WTC11 (cell line): Measurements from ENCODE around the gene LIPM.

Experiments used
- NR3C1 ChIP-seq: sonication (generic); formaldehyde crosslinking; conservative IDR thresholded peaks from 2 replicates; pipeline ENCODE4 v1.8.1; 2023; ENCODE audit warnings: low read depth, mild to moderate bottlenecking, missing genetic modification reagents
- ZNF138 ChIP-seq: sonication (generic); formaldehyde crosslinking; conservative IDR thresholded peaks from 2 replicates; pipeline ENCODE4 v1.8.1; 2022; ENCODE audit warnings: mild to moderate bottlenecking, moderate library complexity, missing genetic modification reagents
- TF ChIP-seq, protein P1 (sequence below): sonication (generic); formaldehyde crosslinking; IDR thresholded peaks from 2 replicates; pipeline ENCODE4 v1.8.1; 2023; ENCODE audit warnings: mild to moderate bottlenecking, missing genetic modification reagents
- TF ChIP-seq, protein P2 (sequence below): sonication (generic); formaldehyde crosslinking; IDR thresholded peaks from 2 replicates; pipeline ENCODE4 v1.8.0; 2022; ENCODE audit warnings: mild to moderate bottlenecking, missing genetic modification reagents
- TF ChIP-seq, protein P3 (sequence below): sonication (generic); formaldehyde crosslinking; conservative IDR thresholded peaks from 2 replicates; pipeline ENCODE4 v1.8.1; 2023; ENCODE audit warnings: mild to moderate bottlenecking, low read depth, missing genetic modification reagents, moderate library complexity
- TF ChIP-seq, protein P4 (sequence below): fragments of 250-450 bp; sonication (Bioruptor Pico); conservative IDR thresholded peaks from 2 replicates; pipeline ENCODE4 v1.9.0; 2021; ENCODE audit warnings: mild to moderate bottlenecking
- TF ChIP-seq, protein P5 (sequence below): fragments of 200-600 bp; IDR thresholded peaks from 2 replicates; pipeline ENCODE4 v1.8.0; 2022; ENCODE audit warnings: antibody characterized with exemption
- TF ChIP-seq, protein P6 (sequence below): sonication (generic); formaldehyde crosslinking; IDR thresholded peaks from 2 replicates; pipeline ENCODE4 v1.8.1; 2022; ENCODE audit warnings: low read depth, mild to moderate bottlenecking, moderate library complexity, missing genetic modification reagents, borderline replicate concordance
- TF ChIP-seq, protein P7 (sequence below): sonication (generic); formaldehyde crosslinking; conservative IDR thresholded peaks from 2 replicates; pipeline ENCODE4 v1.8.1; 2022; ENCODE audit warnings: mild to moderate bottlenecking, missing genetic modification reagents
- TF ChIP-seq, protein P8 (sequence below): sonication (generic); formaldehyde crosslinking; IDR thresholded peaks from 2 replicates; pipeline ENCODE4 v1.8.1; 2023; ENCODE audit warnings: mild to moderate bottlenecking, missing genetic modification reagents, moderate library complexity

DNA sequence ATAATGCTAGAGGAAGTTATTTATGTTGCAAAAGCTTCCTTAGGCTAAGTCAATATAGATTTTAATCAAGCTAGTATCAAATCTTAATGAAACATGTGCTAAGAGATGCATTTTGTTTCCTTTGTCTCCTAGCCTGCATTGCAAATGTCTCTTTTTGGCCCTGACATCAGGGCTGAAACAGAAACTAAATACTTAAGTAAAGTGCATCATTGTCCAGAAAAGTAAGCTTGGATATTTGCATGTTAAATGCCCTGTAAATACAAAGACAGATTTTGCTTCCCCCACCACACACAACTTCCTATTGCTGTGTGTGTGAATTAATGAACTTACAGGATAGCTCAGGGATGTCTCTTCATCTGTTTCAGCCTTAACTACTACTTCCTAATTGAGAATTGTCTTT is 67.6 kb downstream of the LIPM start:
- TF ChIP-seq, protein P1, sequence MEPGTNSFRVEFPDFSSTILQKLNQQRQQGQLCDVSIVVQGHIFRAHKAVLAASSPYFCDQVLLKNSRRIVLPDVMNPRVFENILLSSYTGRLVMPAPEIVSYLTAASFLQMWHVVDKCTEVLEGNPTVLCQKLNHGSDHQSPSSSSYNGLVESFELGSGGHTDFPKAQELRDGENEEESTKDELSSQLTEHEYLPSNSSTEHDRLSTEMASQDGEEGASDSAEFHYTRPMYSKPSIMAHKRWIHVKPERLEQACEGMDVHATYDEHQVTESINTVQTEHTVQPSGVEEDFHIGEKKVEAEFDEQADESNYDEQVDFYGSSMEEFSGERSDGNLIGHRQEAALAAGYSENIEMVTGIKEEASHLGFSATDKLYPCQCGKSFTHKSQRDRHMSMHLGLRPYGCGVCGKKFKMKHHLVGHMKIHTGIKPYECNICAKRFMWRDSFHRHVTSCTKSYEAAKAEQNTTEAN (CRISPR knock-in tag), result no peak
- TF ChIP-seq, protein P2, sequence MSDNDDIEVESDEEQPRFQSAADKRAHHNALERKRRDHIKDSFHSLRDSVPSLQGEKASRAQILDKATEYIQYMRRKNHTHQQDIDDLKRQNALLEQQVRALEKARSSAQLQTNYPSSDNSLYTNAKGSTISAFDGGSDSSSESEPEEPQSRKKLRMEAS (CRISPR knock-in tag), result no peak
- TF ChIP-seq, protein P3, sequence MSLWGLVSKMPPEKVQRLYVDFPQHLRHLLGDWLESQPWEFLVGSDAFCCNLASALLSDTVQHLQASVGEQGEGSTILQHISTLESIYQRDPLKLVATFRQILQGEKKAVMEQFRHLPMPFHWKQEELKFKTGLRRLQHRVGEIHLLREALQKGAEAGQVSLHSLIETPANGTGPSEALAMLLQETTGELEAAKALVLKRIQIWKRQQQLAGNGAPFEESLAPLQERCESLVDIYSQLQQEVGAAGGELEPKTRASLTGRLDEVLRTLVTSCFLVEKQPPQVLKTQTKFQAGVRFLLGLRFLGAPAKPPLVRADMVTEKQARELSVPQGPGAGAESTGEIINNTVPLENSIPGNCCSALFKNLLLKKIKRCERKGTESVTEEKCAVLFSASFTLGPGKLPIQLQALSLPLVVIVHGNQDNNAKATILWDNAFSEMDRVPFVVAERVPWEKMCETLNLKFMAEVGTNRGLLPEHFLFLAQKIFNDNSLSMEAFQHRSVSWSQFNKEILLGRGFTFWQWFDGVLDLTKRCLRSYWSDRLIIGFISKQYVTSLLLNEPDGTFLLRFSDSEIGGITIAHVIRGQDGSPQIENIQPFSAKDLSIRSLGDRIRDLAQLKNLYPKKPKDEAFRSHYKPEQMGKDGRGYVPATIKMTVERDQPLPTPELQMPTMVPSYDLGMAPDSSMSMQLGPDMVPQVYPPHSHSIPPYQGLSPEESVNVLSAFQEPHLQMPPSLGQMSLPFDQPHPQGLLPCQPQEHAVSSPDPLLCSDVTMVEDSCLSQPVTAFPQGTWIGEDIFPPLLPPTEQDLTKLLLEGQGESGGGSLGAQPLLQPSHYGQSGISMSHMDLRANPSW (CRISPR knock-in tag), result no peak
- TF ChIP-seq, protein P4, sequence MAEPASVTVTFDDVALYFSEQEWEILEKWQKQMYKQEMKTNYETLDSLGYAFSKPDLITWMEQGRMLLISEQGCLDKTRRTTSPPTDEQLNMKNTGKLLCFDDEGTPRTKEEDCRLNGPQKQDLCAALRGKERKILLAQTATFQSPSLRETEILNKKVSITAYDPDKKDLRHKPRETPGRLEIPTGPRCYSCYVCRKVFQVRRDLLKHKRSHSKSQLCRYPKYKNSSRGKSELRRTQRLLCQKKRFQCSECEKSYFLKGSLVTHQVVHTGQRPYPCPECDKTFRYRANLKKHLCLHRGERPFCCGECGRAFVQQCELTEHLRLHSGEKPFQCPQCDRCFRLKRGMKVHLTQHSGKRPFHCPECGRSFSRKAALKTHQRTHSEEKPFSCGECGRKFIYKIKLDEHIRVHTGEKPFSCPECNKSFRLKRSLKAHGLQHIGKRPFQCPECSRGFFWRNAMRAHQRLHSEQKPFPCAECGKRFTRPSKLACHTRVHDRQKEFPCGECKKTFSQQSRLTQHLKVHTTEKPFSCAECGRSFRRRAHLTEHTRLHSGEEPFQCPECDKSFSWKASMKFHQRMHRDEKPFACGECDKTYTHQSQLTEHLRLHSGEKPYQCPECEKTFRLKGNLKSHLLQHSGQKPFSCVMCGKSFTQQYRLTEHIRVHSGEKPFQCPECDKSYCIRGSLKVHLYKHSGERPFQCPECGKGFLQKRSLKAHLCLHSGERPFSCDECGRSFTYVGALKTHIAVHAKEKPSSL (CRISPR knock-in tag), result no peak
- TF ChIP-seq, protein P5, sequence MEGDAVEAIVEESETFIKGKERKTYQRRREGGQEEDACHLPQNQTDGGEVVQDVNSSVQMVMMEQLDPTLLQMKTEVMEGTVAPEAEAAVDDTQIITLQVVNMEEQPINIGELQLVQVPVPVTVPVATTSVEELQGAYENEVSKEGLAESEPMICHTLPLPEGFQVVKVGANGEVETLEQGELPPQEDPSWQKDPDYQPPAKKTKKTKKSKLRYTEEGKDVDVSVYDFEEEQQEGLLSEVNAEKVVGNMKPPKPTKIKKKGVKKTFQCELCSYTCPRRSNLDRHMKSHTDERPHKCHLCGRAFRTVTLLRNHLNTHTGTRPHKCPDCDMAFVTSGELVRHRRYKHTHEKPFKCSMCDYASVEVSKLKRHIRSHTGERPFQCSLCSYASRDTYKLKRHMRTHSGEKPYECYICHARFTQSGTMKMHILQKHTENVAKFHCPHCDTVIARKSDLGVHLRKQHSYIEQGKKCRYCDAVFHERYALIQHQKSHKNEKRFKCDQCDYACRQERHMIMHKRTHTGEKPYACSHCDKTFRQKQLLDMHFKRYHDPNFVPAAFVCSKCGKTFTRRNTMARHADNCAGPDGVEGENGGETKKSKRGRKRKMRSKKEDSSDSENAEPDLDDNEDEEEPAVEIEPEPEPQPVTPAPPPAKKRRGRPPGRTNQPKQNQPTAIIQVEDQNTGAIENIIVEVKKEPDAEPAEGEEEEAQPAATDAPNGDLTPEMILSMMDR, result no peak
- TF ChIP-seq, protein P6, sequence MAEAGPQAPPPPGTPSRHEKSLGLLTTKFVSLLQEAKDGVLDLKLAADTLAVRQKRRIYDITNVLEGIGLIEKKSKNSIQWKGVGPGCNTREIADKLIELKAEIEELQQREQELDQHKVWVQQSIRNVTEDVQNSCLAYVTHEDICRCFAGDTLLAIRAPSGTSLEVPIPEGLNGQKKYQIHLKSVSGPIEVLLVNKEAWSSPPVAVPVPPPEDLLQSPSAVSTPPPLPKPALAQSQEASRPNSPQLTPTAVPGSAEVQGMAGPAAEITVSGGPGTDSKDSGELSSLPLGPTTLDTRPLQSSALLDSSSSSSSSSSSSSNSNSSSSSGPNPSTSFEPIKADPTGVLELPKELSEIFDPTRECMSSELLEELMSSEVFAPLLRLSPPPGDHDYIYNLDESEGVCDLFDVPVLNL (CRISPR knock-in tag), result no peak
- TF ChIP-seq, protein P7, sequence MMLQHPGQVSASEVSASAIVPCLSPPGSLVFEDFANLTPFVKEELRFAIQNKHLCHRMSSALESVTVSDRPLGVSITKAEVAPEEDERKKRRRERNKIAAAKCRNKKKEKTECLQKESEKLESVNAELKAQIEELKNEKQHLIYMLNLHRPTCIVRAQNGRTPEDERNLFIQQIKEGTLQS, result no peak
- TF ChIP-seq, protein P8, sequence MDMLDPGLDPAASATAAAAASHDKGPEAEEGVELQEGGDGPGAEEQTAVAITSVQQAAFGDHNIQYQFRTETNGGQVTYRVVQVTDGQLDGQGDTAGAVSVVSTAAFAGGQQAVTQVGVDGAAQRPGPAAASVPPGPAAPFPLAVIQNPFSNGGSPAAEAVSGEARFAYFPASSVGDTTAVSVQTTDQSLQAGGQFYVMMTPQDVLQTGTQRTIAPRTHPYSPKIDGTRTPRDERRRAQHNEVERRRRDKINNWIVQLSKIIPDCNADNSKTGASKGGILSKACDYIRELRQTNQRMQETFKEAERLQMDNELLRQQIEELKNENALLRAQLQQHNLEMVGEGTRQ, result no peak
- TF ChIP-seq ZNF138 (CRISPR knock-in tag) (no peak), NR3C1 (CRISPR knock-in tag) (no peak)
